HEK293 (cell line): Measurements from ENCODE around the gene PAQR9.

Source experiments
- CTCF ChIP-seq: fragments of 450-650 bp; formaldehyde crosslinking; IDR thresholded peaks from 2 replicates; pipeline ENCODE4 v1.5.1; 2016; ENCODE audit warnings: missing biosample characterization, missing genetic modification characterization
- MYNN ChIP-seq: fragments of 450-650 bp; formaldehyde crosslinking; IDR thresholded peaks from 2 replicates; pipeline ENCODE4 v1.5.1; 2016; ENCODE audit warnings: missing biosample characterization, missing genetic modification characterization, borderline replicate concordance
- PBX3 ChIP-seq: sonication (generic); formaldehyde crosslinking; IDR thresholded peaks from 2 replicates; pipeline ENCODE4 v1.8.1; 2022; ENCODE audit warnings: mild to moderate bottlenecking, moderate library complexity, missing genetic modification reagents
- SP3 ChIP-seq: fragments of 450-650 bp; formaldehyde crosslinking; IDR thresholded peaks from 2 replicates; pipeline ENCODE4 v1.5.1; 2016; ENCODE audit warnings: missing biosample characterization, missing genetic modification characterization
- ZBTB1 ChIP-seq: fragments of 450-650 bp; formaldehyde crosslinking; IDR thresholded peaks from 2 replicates; pipeline ENCODE4 v1.5.1; 2016; ENCODE audit warnings: missing biosample characterization, missing genetic modification characterization
- ZBTB26 ChIP-seq: fragments of 450-650 bp; formaldehyde crosslinking; optimal IDR thresholded peaks from 2 replicates; pipeline ENCODE3; 2016; ENCODE audit warnings: missing biosample characterization, mild to moderate bottlenecking, missing genetic modification characterization
- ZBTB49 ChIP-seq: fragments of 450-650 bp; formaldehyde crosslinking; IDR thresholded peaks from 2 replicates; pipeline ENCODE4 v1.5.1; 2016; ENCODE audit warnings: missing biosample characterization, missing genetic modification characterization, low read depth
- ZFP3 ChIP-seq: fragments of 450-650 bp; formaldehyde crosslinking; IDR thresholded peaks from 2 replicates; pipeline ENCODE4 v1.5.1; 2016; ENCODE audit warnings: low read depth, missing biosample characterization, missing genetic modification characterization
- ZNF16 ChIP-seq: fragments of 450-650 bp; formaldehyde crosslinking; IDR thresholded peaks from 2 replicates; pipeline ENCODE4 v1.5.1; 2016; ENCODE audit warnings: low read depth, missing biosample characterization, missing genetic modification characterization
- ZNF24 ChIP-seq: fragments of 450-650 bp; formaldehyde crosslinking; IDR thresholded peaks from 2 replicates; pipeline ENCODE4 v1.5.1; 2016; ENCODE audit warnings: missing biosample characterization, missing genetic modification characterization
- ZNF488 ChIP-seq: fragments of 450-650 bp; formaldehyde crosslinking; IDR thresholded peaks from 2 replicates; pipeline ENCODE4 v1.5.1; 2016; ENCODE audit warnings: missing biosample characterization, missing genetic modification characterization
- ZNF561 ChIP-seq: fragments of 450-650 bp; IDR thresholded peaks from 2 replicates; pipeline ENCODE4 v1.5.1; 2018; ENCODE audit warnings: missing biosample characterization, missing genetic modification characterization, borderline replicate concordance
- ZNF571 ChIP-seq: fragments of 450-650 bp; formaldehyde crosslinking; IDR thresholded peaks from 2 replicates; pipeline ENCODE4 v1.5.0; 2017; ENCODE audit warnings: missing biosample characterization, missing genetic modification characterization

- no peak for TF ChIP-seq MYNN (tag by site-specific recombination)
- no peak for TF ChIP-seq SP3 (tag by site-specific recombination)
- TF ChIP-seq ZNF16 (tag by site-specific recombination): no peak
- TF ChIP-seq CTCF (tag by site-specific recombination): no peak
- TF ChIP-seq ZNF571: no peak
- no peak for TF ChIP-seq ZNF24 (tag by site-specific recombination)
- no peak for TF ChIP-seq ZNF561
- TF ChIP-seq ZNF488 (tag by site-specific recombination): no peak
- no peak for TF ChIP-seq ZBTB49
- no peak for TF ChIP-seq ZBTB1
- TF ChIP-seq ZFP3 (tag by site-specific recombination): no peak
- TF ChIP-seq PBX3: no peak
- no peak for TF ChIP-seq ZBTB26 (tag by site-specific recombination)
Measured at GRCh38 chr3:142943870-142944269, 19.6 kb downstream of the PAQR9 start.
